HG03064 (cell line): Measurements from ENCODE around the gene SDC4.

Source experiments
- ATAC-seq: cut with Tn5 transposase; IDR thresholded peaks from one replicate; pipeline ENCODE4 v1.9.1; 2021; ENCODE audit warnings: low read depth; ENCODE audit not compliant: unreplicated experiment

Gene SDC4

DNA sequence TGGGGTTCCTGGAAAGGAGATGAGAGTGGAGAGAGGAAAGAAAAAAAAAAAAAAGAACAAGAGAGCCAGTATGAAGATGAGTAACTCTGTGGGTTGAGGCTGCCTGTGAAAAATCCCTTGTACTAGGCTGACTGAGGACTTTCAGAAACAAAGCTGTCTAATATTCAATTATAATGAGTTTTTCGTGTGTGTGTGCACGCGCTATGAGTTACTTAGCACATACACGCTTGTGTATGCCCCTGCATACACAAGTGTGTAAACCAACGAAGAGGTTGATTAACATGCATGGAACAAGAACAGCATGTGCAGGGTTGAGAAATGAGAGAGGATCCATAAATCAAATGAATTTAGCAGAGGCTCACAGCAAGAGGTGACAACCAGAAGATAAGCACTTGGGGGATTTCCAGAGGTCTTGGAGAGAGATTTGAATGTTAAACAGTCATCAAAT is 46.4 kb downstream of the SDC4 start:
- ATAC-seq = no peak

DNA sequence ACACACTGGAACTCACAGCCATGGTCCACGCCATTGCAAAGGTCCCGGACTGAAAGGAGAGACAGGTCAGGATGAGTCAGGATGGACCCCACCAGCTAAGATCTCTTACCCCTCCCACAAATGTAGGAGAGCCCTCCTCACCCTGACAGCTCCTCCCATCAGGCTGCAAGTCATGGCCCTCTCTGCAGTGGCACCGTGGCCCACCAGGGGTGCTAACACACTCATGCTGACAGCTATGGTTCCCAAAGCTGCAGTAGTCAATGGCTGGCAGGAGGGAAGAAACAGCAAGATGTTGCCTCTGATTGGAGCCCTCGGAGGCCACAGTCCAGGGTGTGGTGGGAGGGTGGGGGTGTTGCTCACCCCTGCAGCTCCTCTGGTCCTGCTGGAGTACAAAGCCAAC is 47.3 kb downstream of the SDC4 start:
- no peak for ATAC-seq

- ATAC-seq = no peak
Measured at GRCh38 chr20:45299786-45300185, 48.4 kb downstream of the SDC4 start.

GRCh38 chr20:45297786-45298497 is 50.3 kb downstream of the SDC4 start:
- no peak for ATAC-seq

DNA sequence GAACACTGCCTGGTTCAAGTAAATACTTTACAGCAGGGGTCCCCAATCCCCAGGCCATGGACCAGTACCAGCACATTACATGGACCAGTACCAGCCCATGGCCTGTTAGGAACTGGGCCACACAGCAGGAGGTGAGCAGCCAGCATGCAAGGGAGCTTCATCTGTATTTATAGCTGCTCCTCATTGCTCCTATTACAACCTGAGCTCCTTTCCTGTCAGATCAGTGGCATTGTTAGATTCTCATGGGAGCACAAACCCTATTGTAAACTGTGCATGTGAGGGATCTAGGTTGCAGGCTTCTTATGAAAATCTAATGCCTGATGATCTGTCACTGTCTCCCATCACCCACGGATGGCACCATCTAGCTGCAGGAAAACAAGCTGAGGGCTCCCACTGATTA is 53.6 kb downstream of the SDC4 start:
- ATAC-seq = no peak

DNA sequence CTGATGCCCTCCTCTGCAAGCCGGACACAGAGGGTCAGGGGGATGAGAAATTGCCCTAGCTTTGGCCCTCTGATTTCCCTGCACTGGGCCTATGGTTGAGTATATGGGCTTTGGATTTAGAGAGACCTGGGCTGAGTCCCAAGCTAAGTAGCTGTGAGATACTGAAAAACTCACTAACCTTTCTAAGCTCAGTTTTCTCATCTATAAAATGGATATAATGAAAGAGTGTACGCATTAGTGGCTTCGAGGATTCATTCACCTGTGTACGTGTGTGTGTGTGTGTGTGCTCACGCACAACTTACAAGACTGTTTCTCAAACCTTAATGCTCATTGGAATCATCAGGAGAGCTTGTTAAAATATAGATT is 54.2 kb downstream of the SDC4 start:
- ATAC-seq = no peak

DNA sequence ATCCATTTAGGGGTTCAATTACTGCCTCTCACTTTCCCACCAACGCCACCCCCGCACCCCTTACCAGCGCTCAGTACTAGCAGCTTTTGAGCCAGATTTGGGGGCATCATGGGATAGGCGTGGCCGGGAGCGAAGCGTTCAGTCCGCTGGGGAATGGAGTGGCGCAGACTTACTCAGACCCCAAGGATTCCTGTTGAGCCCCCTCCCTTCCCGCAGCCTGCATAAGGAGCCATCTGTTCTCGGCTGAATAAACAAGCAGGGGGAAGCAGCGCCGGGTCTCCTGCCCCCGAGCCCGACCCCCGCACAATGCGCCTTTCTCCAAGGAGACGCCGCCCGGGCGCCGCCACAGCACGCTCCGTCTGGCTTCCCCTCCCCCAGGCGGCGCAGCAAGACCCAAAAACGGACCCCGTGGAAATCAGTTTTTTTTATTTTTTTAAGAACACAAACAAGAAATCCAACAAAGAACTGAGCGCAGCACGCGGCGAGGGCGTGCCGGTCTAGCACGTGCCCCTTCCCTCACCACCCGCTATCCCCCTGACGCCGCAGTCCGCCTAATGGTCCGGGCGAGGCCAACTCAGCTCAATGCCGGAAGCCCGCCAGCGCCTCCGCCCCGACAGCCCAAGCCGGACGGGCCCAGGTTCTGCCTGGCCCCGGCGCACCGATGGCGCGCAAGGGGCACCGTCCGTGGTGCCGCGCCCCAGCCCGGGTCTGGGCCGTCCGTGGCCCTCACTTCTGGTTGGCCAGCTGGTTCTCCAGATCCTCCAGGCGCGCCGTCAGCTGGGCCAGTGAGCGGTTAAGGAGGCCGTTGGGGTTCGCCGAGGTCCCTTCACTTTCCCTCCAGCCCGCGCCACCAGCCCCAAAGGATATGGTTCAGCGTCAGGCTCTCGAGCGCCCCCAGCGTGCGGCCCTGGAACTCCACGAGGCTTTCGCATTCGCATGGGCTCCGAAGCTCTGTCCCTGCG is 54.9 kb downstream of the SDC4 start:
- ATAC-seq = no peak

- ATAC-seq = no peak
Measured at GRCh38 chr20:45292343-45292742, 55.9 kb downstream of the SDC4 start.

GRCh38 chr20:45291526-45291925 is 56.7 kb downstream of the SDC4 start:
- no peak for ATAC-seq

DNA sequence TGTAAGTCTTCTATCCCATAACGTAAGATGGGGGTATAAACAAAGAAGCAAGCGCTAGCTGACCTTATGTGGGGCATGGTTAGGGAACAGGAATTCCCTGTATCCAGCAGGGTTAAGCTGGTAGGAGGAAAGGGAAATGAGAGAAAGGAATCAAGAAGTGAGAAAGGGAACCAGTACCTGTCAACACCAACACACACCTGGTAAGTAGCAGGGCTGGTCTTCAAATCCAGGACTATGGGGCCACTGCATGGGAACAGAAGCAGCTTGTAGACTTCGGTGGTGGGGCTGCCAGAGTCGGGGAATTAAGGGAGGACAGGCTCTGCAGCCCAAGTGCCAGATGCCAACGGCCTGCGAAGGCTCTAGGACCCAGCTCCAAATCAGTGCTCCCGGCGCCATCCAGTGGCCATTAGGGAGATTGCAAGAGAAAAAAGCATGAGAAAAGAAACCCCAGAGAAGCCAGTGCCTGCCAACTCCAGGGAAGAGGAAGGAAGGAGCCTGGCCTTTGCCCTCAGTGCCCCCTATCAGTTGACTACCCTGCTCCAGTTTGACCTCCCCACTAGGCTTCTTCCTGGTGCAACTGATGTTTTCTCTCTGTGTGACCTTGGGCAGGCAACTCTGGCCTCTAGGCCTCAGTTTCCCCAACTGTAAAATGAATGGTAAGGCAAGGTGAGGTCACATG is 57.4 kb downstream of the SDC4 start:
- ATAC-seq = no peak

- no peak for ATAC-seq
Measured at GRCh38 chr20:45289942-45290676, 58.1 kb downstream of the SDC4 start.

- no peak for ATAC-seq
Measured at GRCh38 chr20:45288860-45289259, 59.4 kb downstream of the SDC4 start.

DNA sequence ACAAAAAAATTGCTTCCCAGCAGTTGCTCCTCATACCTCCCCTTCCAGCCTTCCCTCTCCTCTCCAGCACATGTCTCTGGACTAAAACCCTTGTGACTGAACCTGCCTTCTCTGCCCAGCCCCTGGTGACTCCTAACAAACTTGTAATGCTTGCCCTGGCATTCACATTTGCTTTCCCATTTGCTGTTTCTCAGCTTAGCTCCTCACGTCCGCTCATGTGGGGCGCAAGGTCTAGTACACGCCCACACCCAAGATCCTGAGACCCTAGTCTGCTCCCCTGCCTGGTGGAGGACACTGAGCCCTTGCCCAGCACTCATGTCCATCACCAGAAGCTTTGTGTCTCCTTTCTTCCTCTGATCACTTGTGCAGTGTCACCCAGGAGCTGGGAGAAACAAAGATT is 59.8 kb downstream of the SDC4 start:
- ATAC-seq = no peak

GRCh38 chr20:45283551-45284057 is 64.6 kb downstream of the SDC4 start:
- ATAC-seq = no peak

- no peak for ATAC-seq
Measured at GRCh38 chr20:45282700-45283550, 65.3 kb downstream of the SDC4 start.

DNA sequence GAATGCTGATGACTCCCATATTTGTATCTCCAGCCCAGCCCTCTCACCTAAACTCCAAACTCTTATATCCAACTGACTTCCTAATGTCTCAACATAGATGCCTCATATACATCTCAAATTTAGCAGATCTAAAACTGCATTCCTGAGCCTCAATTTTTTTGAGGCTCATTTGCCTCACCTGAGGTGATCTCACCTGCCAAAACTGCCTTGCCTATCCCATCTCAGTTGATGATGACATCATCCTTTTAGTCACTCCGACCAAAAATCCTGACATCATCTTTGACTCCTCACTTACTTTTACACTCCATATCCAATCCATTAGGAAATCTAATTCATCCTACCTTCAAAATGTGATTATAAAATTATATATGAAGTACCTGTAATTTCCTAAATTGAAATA is 68.2 kb downstream of the SDC4 start:
- ATAC-seq = no peak

GRCh38 chr20:45275338-45275737 is 72.9 kb downstream of the SDC4 start:
- ATAC-seq = no peak
